ENCODE results near the gene FGF1.

FGF1 gene

GRCh38 chr5:142671801-142672200 lies 14.1 kb downstream of the FGF1 start:
- in situ Hi-C loops (cut with MboI; ENCODE audit: low sequenced_read_pairs, unreplicated experiment) = no loop called here
- TF ChIP-seq CTCF (IDR thresholded peaks at IDR 0.05; ENCODE audit: borderline replicate concordance, control extremely low read depth, extremely low read depth, insufficient read depth, missing control alignments) = no peak
- no peak for DNase-seq (ENCODE audit: low spot score)

GRCh38 chr5:142671266-142671665 lies 14.6 kb downstream of the FGF1 start:
- no peak for TF ChIP-seq CTCF (IDR thresholded peaks at IDR 0.05; ENCODE audit: borderline replicate concordance, control extremely low read depth, extremely low read depth, insufficient read depth, missing control alignments)
- no peak for DNase-seq (ENCODE audit: low spot score)
- in situ Hi-C loops (cut with MboI; ENCODE audit: low sequenced_read_pairs, unreplicated experiment) = no loop called here

- TF ChIP-seq CTCF (IDR thresholded peaks at IDR 0.05; ENCODE audit: borderline replicate concordance, control extremely low read depth, extremely low read depth, insufficient read depth, missing control alignments) = no peak
- in situ Hi-C loops (cut with MboI; ENCODE audit: low sequenced_read_pairs, unreplicated experiment) = no loop called here
- no peak for DNase-seq (ENCODE audit: low spot score)
Observed at GRCh38 chr5:142670804-142671203, 15.1 kb downstream of the FGF1 start.

- in situ Hi-C loops (cut with MboI; ENCODE audit: low sequenced_read_pairs, unreplicated experiment) = no loop called here
- no peak for TF ChIP-seq CTCF (IDR thresholded peaks at IDR 0.05; ENCODE audit: borderline replicate concordance, control extremely low read depth, extremely low read depth, insufficient read depth, missing control alignments)
Observed at GRCh38 chr5:142669477-142669876, 16.4 kb downstream of the FGF1 start.

GRCh38 chr5:142668336-142668735 lies 17.6 kb downstream of the FGF1 start:
- in situ Hi-C loops (cut with MboI; ENCODE audit: low sequenced_read_pairs, unreplicated experiment) = no loop called here
- no peak for TF ChIP-seq CTCF (IDR thresholded peaks at IDR 0.05; ENCODE audit: borderline replicate concordance, control extremely low read depth, extremely low read depth, insufficient read depth, missing control alignments)
- DNase-seq (ENCODE audit: low spot score) = no peak

More at GRCh38 chr5:142669477-142669876, 16.4 kb downstream of the FGF1 start:
- no peak for DNase-seq (ENCODE audit: low spot score)

GRCh38 chr5:142667831-142668230 lies 18.1 kb downstream of the FGF1 start:
- TF ChIP-seq CTCF (IDR thresholded peaks at IDR 0.05; ENCODE audit: borderline replicate concordance, control extremely low read depth, extremely low read depth, insufficient read depth, missing control alignments) = no peak
- no peak for DNase-seq (ENCODE audit: low spot score)
- in situ Hi-C loops (cut with MboI; ENCODE audit: low sequenced_read_pairs, unreplicated experiment) = no loop called here

GRCh38 chr5:142664636-142665035 lies 21.3 kb downstream of the FGF1 start:
- in situ Hi-C loops (cut with MboI; ENCODE audit: low sequenced_read_pairs, unreplicated experiment) = no loop called here
- no peak for TF ChIP-seq CTCF (IDR thresholded peaks at IDR 0.05; ENCODE audit: borderline replicate concordance, control extremely low read depth, extremely low read depth, insufficient read depth, missing control alignments)
- DNase-seq (ENCODE audit: low spot score) = no peak

Measured in GM13976 (cell line).